ENCODE data around the gene SLC35E4. TPM values are rescaled to one million over a fixed set of nuclear protein-coding genes. Genes with fewer than 3 reads are reported as not detected.
A peak's percentile ranks its signal among the peaks of the same experiment; 100 is the strongest.
"Not testable (repeated sequence)": the region's sequence is repeated elsewhere in the genome, so short reads cannot be mapped to it uniquely, and the experiment has no call there.

Gene SLC35E4, protein sequence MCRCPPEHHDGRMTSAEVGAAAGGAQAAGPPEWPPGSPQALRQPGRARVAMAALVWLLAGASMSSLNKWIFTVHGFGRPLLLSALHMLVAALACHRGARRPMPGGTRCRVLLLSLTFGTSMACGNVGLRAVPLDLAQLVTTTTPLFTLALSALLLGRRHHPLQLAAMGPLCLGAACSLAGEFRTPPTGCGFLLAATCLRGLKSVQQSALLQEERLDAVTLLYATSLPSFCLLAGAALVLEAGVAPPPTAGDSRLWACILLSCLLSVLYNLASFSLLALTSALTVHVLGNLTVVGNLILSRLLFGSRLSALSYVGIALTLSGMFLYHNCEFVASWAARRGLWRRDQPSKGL
- 1.0 and 1.1 TPM in 2 replicates for total RNA-seq (2014; rRNA removed; shearing (Covaris generic))

DNA sequence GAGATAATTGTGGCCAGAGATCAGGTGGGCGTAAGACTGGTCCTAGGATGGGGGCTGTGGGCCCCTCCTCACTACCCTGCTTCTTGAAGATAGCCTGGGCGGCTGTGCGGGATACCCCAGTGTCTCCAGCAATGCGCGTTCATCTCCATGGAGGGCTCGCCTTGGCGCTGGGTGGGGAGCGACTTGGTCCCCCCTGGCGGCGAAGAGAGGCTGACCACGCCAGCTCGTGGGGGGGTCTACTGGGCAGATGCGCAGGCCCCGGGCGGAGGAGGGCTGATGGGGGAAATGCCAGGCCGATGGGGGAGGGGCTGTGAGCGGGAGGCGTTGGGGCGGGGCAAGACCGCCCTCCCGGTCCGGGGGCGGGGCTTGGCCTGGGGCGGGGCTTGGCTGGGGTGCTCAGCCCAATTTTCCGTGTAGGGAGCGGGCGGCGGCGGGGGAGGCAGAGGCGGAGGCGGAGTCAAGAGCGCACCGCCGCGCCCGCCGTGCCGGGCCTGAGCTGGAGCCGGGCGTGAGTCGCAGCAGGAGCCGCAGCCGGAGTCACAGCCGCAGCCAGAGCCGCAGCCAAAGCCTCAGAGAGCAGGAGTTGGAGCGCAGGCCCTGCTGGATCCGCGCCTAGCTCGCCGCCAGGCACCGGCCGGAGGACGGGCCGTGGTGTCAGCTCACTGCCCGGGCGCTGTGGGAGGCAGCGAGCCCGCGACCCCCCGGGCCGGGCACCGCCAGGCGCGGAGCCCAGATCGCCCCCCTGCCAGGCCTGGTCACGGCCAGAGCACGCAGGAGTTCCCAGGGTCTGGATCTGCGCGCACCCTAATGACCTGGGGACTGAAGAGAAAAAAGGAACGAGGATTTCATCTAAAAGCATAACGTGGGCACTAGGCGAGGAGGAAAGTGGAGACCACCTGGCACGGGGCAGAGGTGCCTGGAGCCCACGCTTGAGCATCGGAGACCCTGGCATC, at the start of gene SLC35E4:
Gene SLC35E4 (plus strand): TSS at position 509 of the 953 bp plus-strand sequence. CDS start 670 bp downstream, outside the sequence.
- peak within 1 kb of the TSS; percentile 60 for H3K4me3 ChIP-seq
- H3K4me1 ChIP-seq = peaks cover 4% of the 10 kb centered on the region; the same call in 1 of the 2 replicates
- peak; percentile 89 to 90 for DNase-seq
- no peak within 1 kb of the TSS for H3K27ac ChIP-seq
- no peaks in the 10 kb centered on the region for H3K9me3 ChIP-seq (replicated peaks)
- H3K36me3 ChIP-seq = no peaks in the 10 kb centered on the region
- H3K27me3 ChIP-seq = no peaks in the 10 kb centered on the region

- peaks cover 4% of the 10 kb centered on the region; the same call in 1 of the 2 replicates for H3K4me1 ChIP-seq
- no peaks in the 10 kb centered on the region for H3K9me3 ChIP-seq (replicated peaks)
- no peak overlapping the region for H3K4me3 ChIP-seq
- H3K36me3 ChIP-seq = peaks cover 21% of the 10 kb centered on the region
- H3K27ac ChIP-seq = no peak overlapping the region
- no peak for DNase-seq
- no peaks in the 10 kb centered on the region for H3K27me3 ChIP-seq
These were observed 49.2 kb upstream of the SLC35E4 start for GRCh38 chr22:30586414-30586813.

- DNase-seq = peak in 1 of 2 experiments; percentile 5
These were observed 44.4 kb upstream of the SLC35E4 start for GRCh38 chr22:30591191-30591587.

GRCh38 chr22:30591588-30592359, 43.8 kb upstream of the SLC35E4 start, which contains the start of gene PES1:
TSS of gene PES1 (minus strand) at chr22:30591910. CDS start at chr22:30591833, 77 bp downstream.
- DNase-seq = peak; percentile 96 to 98
- peaks cover 4% of the 10 kb centered on the region; the same call in 1 of the 2 replicates for H3K4me1 ChIP-seq
- peak within 1 kb of the TSS; percentile 74 for H3K4me3 ChIP-seq
- H3K9me3 ChIP-seq (replicated peaks) = no peaks in the 10 kb centered on the region
- no peaks in the 10 kb centered on the region for H3K27me3 ChIP-seq
- H3K27ac ChIP-seq = peak within 1 kb of the TSS; percentile 96
- peaks cover 11% of the 10 kb centered on the region for H3K36me3 ChIP-seq

More at GRCh38 chr22:30591191-30591587, 44.4 kb upstream of the SLC35E4 start:
- Histone ChIP-seq H3K27me3 (no peaks in the 10 kb centered on the region), H3K9me3 (replicated peaks) (no peaks in the 10 kb centered on the region), H3K27ac (peak overlapping the region; percentile 96), H3K36me3 (peaks cover 17% of the 10 kb centered on the region), H3K4me1 (peaks cover 4% of the 10 kb centered on the region; the same call in 1 of the 2 replicates), H3K4me3 (peak overlapping the region; percentile 74)

- not testable (repeated sequence) for H3K27ac ChIP-seq; H3K4me3 ChIP-seq; H3K27me3 ChIP-seq; DNase-seq; H3K4me1 ChIP-seq; H3K36me3 ChIP-seq; H3K9me3 ChIP-seq (replicated peaks)
These were observed 43.2 kb upstream of the SLC35E4 start for GRCh38 chr22:30592360-30592713.

- DNase-seq = no peak
- Histone ChIP-seq H3K27me3 (no peaks in the 10 kb centered on the region), H3K27ac (no peak overlapping the region), H3K4me3 (no peak overlapping the region), H3K36me3 (no peaks in the 10 kb centered on the region), H3K4me1 (no peaks in the 10 kb centered on the region), H3K9me3 (replicated peaks) (no peaks in the 10 kb centered on the region)
These were observed 39.4 kb upstream of the SLC35E4 start for GRCh38 chr22:30596199-30596598.

DNA sequence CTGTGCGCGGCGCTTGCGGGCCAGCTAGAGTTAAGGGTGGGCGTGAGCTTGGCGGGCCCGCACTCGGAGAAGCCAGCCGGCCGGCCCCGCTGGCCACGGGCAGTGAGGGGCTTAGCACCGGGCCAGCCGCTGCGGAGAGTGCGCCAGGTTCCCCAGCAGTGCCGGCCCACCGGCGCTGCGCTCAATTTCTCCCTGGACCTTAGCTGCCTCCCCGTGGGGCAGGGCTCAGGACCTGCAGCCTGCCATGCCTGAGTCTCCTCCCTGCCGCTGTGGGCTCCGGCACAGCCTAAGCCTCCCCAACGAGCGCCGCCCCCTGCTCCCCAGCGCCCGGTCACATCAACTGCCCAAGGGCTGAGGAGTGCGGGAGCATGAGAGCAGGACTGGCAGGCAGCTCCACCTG, 38.7 kb upstream of the SLC35E4 start:
- Histone ChIP-seq H3K27ac (no peak overlapping the region), H3K4me1 (no peaks in the 10 kb centered on the region), H3K9me3 (replicated peaks) (no peaks in the 10 kb centered on the region), H3K27me3 (no peaks in the 10 kb centered on the region), H3K4me3 (no peak overlapping the region), H3K36me3 (no peaks in the 10 kb centered on the region)
- DNase-seq = no peak

DNA sequence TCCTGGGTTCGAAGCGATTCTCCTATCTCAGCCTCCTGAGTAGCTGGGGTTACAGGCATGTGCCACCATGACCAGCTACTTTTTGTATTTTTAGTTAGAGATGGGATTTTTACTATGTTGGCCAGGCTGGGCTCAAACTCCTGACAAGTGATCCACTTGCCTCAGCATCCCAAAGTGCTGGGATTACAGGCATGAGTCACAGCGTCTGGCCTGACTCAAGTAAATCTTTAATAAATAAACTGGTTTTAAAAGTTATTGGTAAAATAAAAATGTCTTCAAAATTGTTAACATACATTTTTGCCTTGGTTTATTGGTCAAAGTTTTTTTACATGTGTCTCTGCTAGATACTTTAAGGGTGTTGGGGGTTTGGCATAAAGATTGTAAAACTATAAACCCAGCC, 36.6 kb upstream of the SLC35E4 start:
- H3K4me1 ChIP-seq = no peaks in the 10 kb centered on the region
- no peak for DNase-seq
- no peaks in the 10 kb centered on the region for H3K36me3 ChIP-seq
- H3K27me3 ChIP-seq = no peaks in the 10 kb centered on the region
- no peak overlapping the region for H3K27ac ChIP-seq
- no peaks in the 10 kb centered on the region for H3K9me3 ChIP-seq (replicated peaks)
- no peak overlapping the region for H3K4me3 ChIP-seq

DNA sequence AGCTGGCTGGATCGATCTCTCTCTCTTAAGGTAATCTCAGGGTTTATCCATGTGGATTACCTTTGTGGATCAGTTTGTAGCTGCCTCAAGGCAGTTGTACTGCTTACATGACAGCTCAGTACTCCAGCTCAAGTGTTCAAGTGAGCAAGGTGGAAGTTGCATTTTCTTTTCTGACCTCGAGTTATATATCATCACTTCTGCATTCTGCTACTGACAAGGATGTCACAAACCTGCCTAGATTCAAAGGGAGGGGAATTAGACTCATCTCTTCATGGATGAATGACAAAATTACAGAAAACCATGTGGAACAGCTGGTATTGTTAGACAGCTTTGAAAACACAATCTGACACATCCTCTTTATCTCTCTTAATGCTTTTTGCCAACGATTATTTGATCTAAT, 34.7 kb upstream of the SLC35E4 start:
- Histone ChIP-seq H3K27me3 (no peaks in the 10 kb centered on the region), H3K4me1 (0 out of 2 replicates have a peak, but pooled peaks cover under 1% of the 10 kb centered on the region), H3K4me3 (no peak overlapping the region), H3K9me3 (replicated peaks) (no peaks in the 10 kb centered on the region), H3K36me3 (no peaks in the 10 kb centered on the region), H3K27ac (no peak overlapping the region)
- DNase-seq = no peak

DNA sequence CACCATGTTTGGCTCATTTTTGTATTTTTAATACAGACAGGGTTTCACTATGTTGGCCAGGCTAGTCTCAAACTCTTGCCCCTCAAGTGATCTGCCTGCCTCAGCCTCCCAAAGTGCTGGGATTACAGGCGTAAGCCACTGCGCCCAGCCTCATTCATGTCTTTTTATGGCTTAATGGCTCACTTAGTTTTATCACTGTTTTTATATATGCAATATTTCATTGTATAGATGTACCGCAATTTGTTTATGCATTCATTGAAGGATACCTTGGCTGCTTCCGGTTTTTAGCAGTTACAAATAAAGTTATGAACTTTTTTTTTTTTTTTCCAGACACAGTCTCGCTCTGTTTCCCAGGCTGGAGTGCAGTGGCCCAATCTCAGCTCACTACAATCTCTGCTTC, 34.1 kb upstream of the SLC35E4 start:
- Histone ChIP-seq H3K9me3 (replicated peaks) (no peaks in the 10 kb centered on the region), H3K27ac (no peak overlapping the region), H3K4me3 (no peak overlapping the region), H3K36me3 (no peaks in the 10 kb centered on the region), H3K4me1 (0 out of 2 replicates have a peak, but pooled peaks cover 5% of the 10 kb centered on the region), H3K27me3 (no peaks in the 10 kb centered on the region)
- DNase-seq = no peak

DNA sequence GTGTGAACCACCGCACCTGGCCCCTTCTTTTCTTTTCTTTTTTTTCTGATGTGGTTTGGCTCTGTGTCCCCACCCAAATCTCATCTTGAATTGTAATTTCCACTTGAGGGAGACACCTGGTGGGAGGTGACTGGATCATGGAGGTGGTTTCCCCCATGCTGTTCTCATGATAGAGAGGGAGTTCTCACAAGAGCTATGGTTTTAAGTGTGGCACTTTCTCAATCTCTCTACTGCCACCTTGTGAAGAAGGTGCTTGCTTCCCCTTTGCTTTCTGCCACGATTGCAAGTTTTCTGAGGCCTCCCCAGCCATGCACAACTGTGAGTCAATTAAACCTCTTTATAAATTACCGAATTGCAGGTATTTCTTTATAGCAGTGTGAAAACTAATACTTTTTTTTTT, 33.5 kb upstream of the SLC35E4 start:
- H3K9me3 ChIP-seq (replicated peaks) = no peaks in the 10 kb centered on the region
- peak in 1 of 2 experiments; percentile 9 for DNase-seq
- H3K4me3 ChIP-seq = no peak overlapping the region
- no peaks in the 10 kb centered on the region for H3K36me3 ChIP-seq
- 0 out of 2 replicates have a peak, but pooled peaks cover 5% of the 10 kb centered on the region for H3K4me1 ChIP-seq
- no peaks in the 10 kb centered on the region for H3K27me3 ChIP-seq
- no peak overlapping the region for H3K27ac ChIP-seq

GRCh38 chr22:30603801-30604200, 31.8 kb upstream of the SLC35E4 start:
- Histone ChIP-seq H3K27me3 (no peaks in the 10 kb centered on the region), H3K36me3 (no peaks in the 10 kb centered on the region), H3K4me1 (peaks cover 8% of the 10 kb centered on the region; the same call in 1 of the 2 replicates), H3K27ac (no peak overlapping the region), H3K9me3 (replicated peaks) (no peaks in the 10 kb centered on the region), H3K4me3 (no peak overlapping the region)
- no peak for DNase-seq

- H3K27ac ChIP-seq = no peak overlapping the region
- DNase-seq = no peak
- H3K4me1 ChIP-seq = peaks cover 8% of the 10 kb centered on the region; the same call in 1 of the 2 replicates
- no peaks in the 10 kb centered on the region for H3K27me3 ChIP-seq
- no peaks in the 10 kb centered on the region for H3K9me3 ChIP-seq (replicated peaks)
- no peak overlapping the region for H3K4me3 ChIP-seq
- H3K36me3 ChIP-seq = no peaks in the 10 kb centered on the region
These were observed 30.9 kb upstream of the SLC35E4 start for GRCh38 chr22:30604723-30605122.

GRCh38 chr22:30605449-30606110, 30.0 kb upstream of the SLC35E4 start:
- peak; percentile 19 to 32 for DNase-seq
- no peak overlapping the region for H3K27ac ChIP-seq
- H3K4me3 ChIP-seq = no peak overlapping the region; the same call in 1 of the 2 replicates

More at GRCh38 chr22:30605449-30606110, 30.0 kb upstream of the SLC35E4 start:
- Histone ChIP-seq H3K27me3 (no peaks in the 10 kb centered on the region), H3K4me1 (peaks cover 8% of the 10 kb centered on the region; the same call in 1 of the 2 replicates), H3K9me3 (replicated peaks) (no peaks in the 10 kb centered on the region), H3K36me3 (no peaks in the 10 kb centered on the region)
